H1 (cell line): Measurements from ENCODE around the gene NMT1. TPM values are rescaled to one million over a fixed set of nuclear protein-coding genes. Genes with fewer than 3 reads are reported as not detected.

ENCODE experiments used
- CTCF ChIA-PET: fragments of 300-600 bp; sonication (Branson Sonifier 250); formaldehyde crosslinking; loops from one replicate; lab custom pipeline; 2021; ENCODE audit not compliant: partially characterized antibody; lab: Charles Lee
- POLR2A ChIA-PET: fragments of 300-600 bp; sonication (Branson Sonifier 250); formaldehyde crosslinking; loops from one replicate; lab custom pipeline; 2021; ENCODE audit warnings: inconsistent platforms; ENCODE audit not compliant: partially characterized antibody; lab: Charles Lee
- DNase-seq, 2 experiments: peaks; one replicate each; pipeline versions ENCODE4 v3.0.0 to v3.0.0-alpha.2; 2010 to 2022; ENCODE audit warnings: low spot score in 2 of 2, low read depth in 1 of 2, mixed read lengths in 1 of 2
- FAIRE-seq: peaks from 2 replicates; lab custom pipeline; 2011; peaks lifted over from hg19 to GRCh38; lab: Jason Lieb, UNC
- H2AFZ ChIP-seq: 2 replicates; pipeline ENCODE4 v1.8.1; 2012; ENCODE audit warnings: low read length, inconsistent platforms
- H2AK5ac ChIP-seq: 2 replicates; pipeline ENCODE4 v1.6.1; 2013; ENCODE audit warnings: low read depth, low read length
- H2BK120ac ChIP-seq: replicated peaks from 2 replicates; pipeline ENCODE3; 2013; ENCODE audit warnings: low read depth, low read length, inconsistent platforms
- H2BK12ac ChIP-seq: 2 replicates; pipeline ENCODE4 v1.6.1; 2013; ENCODE audit warnings: low read depth, low read length
- H2BK15ac ChIP-seq: 2 replicates; pipeline ENCODE4 v1.6.1; 2013; ENCODE audit warnings: low read length
- H2BK20ac ChIP-seq: 2 replicates; pipeline ENCODE4 v1.6.1; 2013; ENCODE audit warnings: low read length
- H2BK5ac ChIP-seq: 2 replicates; pipeline ENCODE4 v1.6.1; 2013; ENCODE audit warnings: low read depth, low read length
- H3K14ac ChIP-seq: 2 replicates; pipeline ENCODE4 v1.6.1; 2013; ENCODE audit warnings: inconsistent platforms; ENCODE audit not compliant: insufficient read length
- H3K18ac ChIP-seq: 2 replicates; pipeline ENCODE4 v1.6.1; 2013; ENCODE audit warnings: low read length; ENCODE audit errors: extremely low read depth
- H3K23ac ChIP-seq: 2 replicates; pipeline ENCODE4 v1.6.1; 2013; ENCODE audit warnings: inconsistent platforms; ENCODE audit not compliant: insufficient read length
- H3K23me2 ChIP-seq: 2 replicates; pipeline ENCODE4 v1.6.1; 2013; ENCODE audit warnings: low read depth, low read length
- H3K27ac ChIP-seq: 2 replicates; pipeline ENCODE4 v1.6.1; 2011; ENCODE audit warnings: low read depth, low read length, inconsistent platforms
- H3K27me3 ChIP-seq, 4 experiments: replicated peaks in 1 of 4; 1 replicate in 1 of 4; 2 replicates in 3 of 4; pipeline versions ENCODE4 v1.6.1 to v1.8.1; 2011 to 2013; ENCODE audit warnings: low read length in 3 of 4, mild to moderate bottlenecking in 3 of 4, inconsistent platforms in 2 of 4, mixed read lengths in 2 of 4, moderate library complexity in 1 of 4; ENCODE audit not compliant: control insufficient read depth in 3 of 4, insufficient read depth in 3 of 4; ENCODE audit errors: extremely low read depth in 1 of 4
- H3K36me3 ChIP-seq, 4 experiments: 2 replicates each; pipeline versions ENCODE4 v1.6.1 to v1.8.1; 2011 to 2013; ENCODE audit warnings: mild to moderate bottlenecking in 4 of 4, low read length in 3 of 4, moderate library complexity in 2 of 4, control low read depth in 1 of 4, inconsistent platforms in 1 of 4; ENCODE audit not compliant: insufficient read depth in 4 of 4, control insufficient read depth in 2 of 4
- H3K4ac ChIP-seq: replicated peaks from 2 replicates; pipeline ENCODE3; 2013; ENCODE audit warnings: low read length, low read depth, mixed read lengths, inconsistent platforms; ENCODE audit not compliant: insufficient read length
- H3K4me1 ChIP-seq, 4 experiments: replicated peaks in 1 of 4; 1 replicate in 1 of 4; 2 replicates in 3 of 4; pipeline versions ENCODE4 v1.6.1 to v1.8.1; 2011 to 2013; ENCODE audit warnings: low read length in 3 of 4, inconsistent platforms in 2 of 4, mixed read lengths in 1 of 4; ENCODE audit not compliant: insufficient read depth in 4 of 4, control insufficient read depth in 3 of 4
- H3K4me2 ChIP-seq, 2 experiments: 2 replicates each; pipeline versions ENCODE4 v1.6.1 to v1.8.1; 2011 to 2013; ENCODE audit warnings: low read depth in 2 of 2, low read length in 2 of 2, control low read depth in 1 of 2, inconsistent platforms in 1 of 2, mild to moderate bottlenecking in 1 of 2; ENCODE audit not compliant: insufficient read depth in 1 of 2
- H3K4me3 ChIP-seq, 4 experiments: fragments of 200-600, 300-600 bp in 1 of 4; sonication (generic), shearing (Covaris generic), sonication (Bioruptor Twin) in 1 of 4; 2 replicates each; pipeline versions ENCODE4 v1.5.1 to v1.8.1; 2011 to 2016; ENCODE audit warnings: low read length in 4 of 4, low read depth in 3 of 4, control low read depth in 2 of 4, inconsistent platforms in 2 of 4, mild to moderate bottlenecking in 2 of 4, mixed read lengths in 1 of 4, moderate library complexity in 1 of 4; ENCODE audit not compliant: insufficient read depth in 2 of 4; ENCODE audit errors: extremely low read depth in 1 of 4
- H3K56ac ChIP-seq: replicated peaks from 2 replicates; pipeline ENCODE3; 2013; ENCODE audit warnings: low read depth, mild to moderate bottlenecking, mixed read lengths, low read length, inconsistent platforms; ENCODE audit not compliant: insufficient read length
- H3K79me1 ChIP-seq: 2 replicates; pipeline ENCODE4 v1.6.1; 2013; ENCODE audit warnings: low read depth, low read length, control low read depth
- H3K79me2 ChIP-seq, 2 experiments: 2 replicates each; pipeline versions ENCODE4 v1.6.1 to v1.8.1; 2012 to 2013; ENCODE audit warnings: low read length in 2 of 2, mild to moderate bottlenecking in 2 of 2, inconsistent platforms in 1 of 2; ENCODE audit not compliant: insufficient read depth in 2 of 2, control insufficient read depth in 1 of 2
- H3K9ac ChIP-seq, 4 experiments: replicated peaks in 1 of 4; 1 replicate in 1 of 4; 2 replicates in 3 of 4; pipeline versions ENCODE4 v1.6.1 to v1.8.1; 2011 to 2013; ENCODE audit warnings: low read depth in 3 of 4, low read length in 3 of 4, control low read depth in 2 of 4, mild to moderate bottlenecking in 2 of 4, moderate library complexity in 2 of 4, inconsistent platforms in 1 of 4; ENCODE audit errors: extremely low read depth in 1 of 4
- H3K9me3 ChIP-seq, 2 experiments: 2 replicates each; pipeline versions ENCODE4 v1.6.1 to v1.8.1; 2012 to 2013; ENCODE audit warnings: mild to moderate bottlenecking in 2 of 2, moderate library complexity in 2 of 2, control low read depth in 1 of 2, inconsistent platforms in 1 of 2, low read depth in 1 of 2, low read length in 1 of 2, mixed read lengths in 1 of 2; ENCODE audit not compliant: insufficient read depth in 2 of 2
- H4K20me1 ChIP-seq, 2 experiments: replicated peaks in 1 of 2; 2 replicates each; pipeline versions ENCODE3 to v1.8.1; 2011 to 2013; ENCODE audit warnings: inconsistent platforms in 2 of 2, low read length in 2 of 2, mild to moderate bottlenecking in 1 of 2; ENCODE audit not compliant: insufficient read depth in 2 of 2, control insufficient read depth in 1 of 2
- H4K5ac ChIP-seq: 2 replicates; pipeline ENCODE4 v1.6.1; 2013; ENCODE audit warnings: low read length, low read depth, mixed read lengths, inconsistent platforms; ENCODE audit not compliant: insufficient read length
- H4K8ac ChIP-seq: 2 replicates; pipeline ENCODE4 v1.8.0; 2013; ENCODE audit warnings: mild to moderate bottlenecking, moderate library complexity, low read length, inconsistent platforms; ENCODE audit not compliant: insufficient read depth; ENCODE audit errors: extremely low read depth
- H4K91ac ChIP-seq: replicated peaks from 2 replicates; pipeline ENCODE3; 2013; ENCODE audit warnings: low read length, mixed read lengths, inconsistent platforms; ENCODE audit not compliant: insufficient read length
- BRCA1 ChIP-seq: IDR thresholded peaks from 2 replicates; pipeline ENCODE4 v1.6.1; 2012; ENCODE audit warnings: low read depth, low read length, improper control_type of control experiment
- EZH2 ChIP-seq: fragments of 200-600 bp; sonication (generic); IDR thresholded peaks from 2 replicates; pipeline ENCODE4 v1.7.1; 2012; ENCODE audit warnings: low read depth, mild to moderate bottlenecking, moderate library complexity, low read length, inconsistent platforms; ENCODE audit not compliant: severe bottlenecking
- HDAC6 ChIP-seq: IDR thresholded peaks from one replicate; pipeline ENCODE4 v1.7.1; 2012; ENCODE audit warnings: low read depth, mild to moderate bottlenecking, inconsistent platforms, low read length, moderate library complexity
- MAFK ChIP-seq: IDR thresholded peaks from 2 replicates; pipeline ENCODE4 v1.6.1; 2012; ENCODE audit warnings: low read depth, mild to moderate bottlenecking, improper control_type of control experiment, low read length
- SIN3A ChIP-seq, 2 experiments: IDR thresholded peaks in 1 of 2; conservative IDR thresholded peaks in 1 of 2; 2 replicates each; pipeline ENCODE4 v1.6.1; 2011 to 2012; ENCODE audit warnings: low read length in 2 of 2, improper control_type of control experiment in 1 of 2, low read depth in 1 of 2, mild to moderate bottlenecking in 1 of 2
- TCF12 ChIP-seq: IDR thresholded peaks from 2 replicates; pipeline ENCODE4 v1.6.1; 2011; ENCODE audit warnings: low read depth, mild to moderate bottlenecking, low read length
- USF2 ChIP-seq: IDR thresholded peaks from 2 replicates; pipeline ENCODE4 v1.6.1; 2011; ENCODE audit warnings: low read length, improper control_type of control experiment
- WGBS, 2 experiments: shearing (Covaris generic) in 1 of 2; methylation state at CpG; one replicate each; pipeline versions ENCODE4 v1.1.6 to v1.1.7; 2013 to 2015; ENCODE audit warnings: low lambda C conversion rate in 2 of 2, mixed read lengths in 2 of 2, inconsistent platforms in 1 of 2, low coverage in 1 of 2, missing lambda C conversion rate in 1 of 2; ENCODE audit not compliant: insufficient replicate concordance in 2 of 2, insufficient coverage in 1 of 2, insufficient read length in 1 of 2; ENCODE audit errors: extremely low coverage in 1 of 2, missing lambda C conversion rate in 1 of 2; 5-methylcytosine and 5-hydroxymethylcytosine counted together
- polyA plus RNA-seq, 7 experiments: library from polyadenylated mRNA; depleted of rRNA in 3 of 7; stranded (reverse) in 5 of 7; unstranded in 2 of 7; fragments of >200 nt in 5 of 7; fragments of 200-250 nt in 2 of 7; gene quantifications; 1 replicate in 5 of 7; 2 replicates in 1 of 7; 4 replicates in 1 of 7; pipeline versions ENCODE4 v1.2.1 to v1.2.3, GENCODE V29; 2011 to 2013; ENCODE audit warnings: missing spikeins in 2 of 7, mixed read lengths in 2 of 7
- total RNA-seq: library from RNA; stranded (reverse); fragmentation: NEBNext Ultra II Directional; extraction: Animal tissue kit (Norgen Biotek cat#: 25700); gene quantifications from 2 replicates; pipeline ENCODE4 v1.2.1, GENCODE V29; 2021

Gene NMT1
- total and polyA plus RNA-seq, 2 of the 8 experiments (the other 6 are each of a cell fraction or from before 2014, with no cell fraction given) = 42.9 to 149 TPM

DNA sequence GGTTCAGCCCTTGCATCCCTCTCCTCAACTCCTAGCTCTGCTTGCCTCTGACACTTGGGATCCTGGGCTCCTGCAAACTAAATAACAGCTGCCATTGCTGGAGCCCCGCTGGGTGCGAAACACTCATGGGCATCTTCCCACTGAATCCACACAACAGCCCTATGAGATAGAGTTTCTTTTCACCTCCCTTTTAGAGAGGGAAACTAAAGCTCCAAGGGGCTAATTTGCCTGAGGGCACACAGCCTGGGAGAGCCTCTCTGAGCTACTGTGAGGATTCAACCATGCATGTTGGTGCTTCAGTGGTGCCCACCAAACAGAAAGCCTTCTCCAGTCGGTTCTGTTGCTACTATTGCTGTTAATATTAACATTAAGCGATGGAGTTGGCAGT, 78.4 kb downstream of the NMT1 start:
- CTCF ChIA-PET = interaction anchor here (0.6 to 11.7 kb wide), 5 partner anchors 11 to 97 kb away, joined by 3 to 156 read pairs (median 3); partner anchors contain the start of gene HEXIM1
- WGBS, 2 experiments = 97% methylated on average over 4 of the region's 4 CpGs; no CpG with 5 or more reads in 1 of the 2 experiments

More for the DNA sequence above, 78.4 kb downstream of the NMT1 start:
- H3K23me2 ChIP-seq = peaks cover 7% of the 10 kb centered on the region
- no peak overlapping the region for H3K56ac ChIP-seq
- no peak overlapping the region for H2BK20ac ChIP-seq
- no peak overlapping the region for H2AFZ ChIP-seq
- H4K20me1 ChIP-seq = no peaks in the 10 kb centered on the region
- no peak overlapping the region for H4K5ac ChIP-seq
- DNase-seq (no peak), FAIRE-seq (no peak)
- no peaks in the 10 kb centered on the region for H3K27me3 ChIP-seq
- no peak overlapping the region for H3K4ac ChIP-seq
- H3K18ac ChIP-seq = no peak overlapping the region
- H2AK5ac ChIP-seq = no peak overlapping the region
- POLR2A ChIA-PET = interaction anchor here (1.0 to 15.8 kb wide), 5 partner anchors 10 to 31 kb away, joined by 3 to 185 read pairs (median 9); partner anchors contain the start of genes HEXIM1 and HEXIM2
- TF ChIP-seq USF2 = no peak
- TF ChIP-seq MAFK = no peak
- TF ChIP-seq BRCA1 = no peak
- TF ChIP-seq HDAC6 = no peak
- TF ChIP-seq TCF12 = no peak
- TF ChIP-seq SIN3A (conservative IDR thresholded peaks at IDR 0.05 in 1 of 2, IDR thresholded peaks at IDR 0.05 in 1 of 2; ENCODE audit: low read depth in 1 of 2, low read length in 2 of 2) = no peak
- TF ChIP-seq EZH2 = no peak
- H4K8ac ChIP-seq = no peak overlapping the region
- H2BK12ac ChIP-seq = no peak overlapping the region
- no peak overlapping the region for H3K23ac ChIP-seq
- H3K4me3 ChIP-seq = no peak overlapping the region
- H3K79me1 ChIP-seq = no peaks in the 10 kb centered on the region
- no peak overlapping the region for H2BK5ac ChIP-seq
- no peak overlapping the region for H2BK120ac ChIP-seq
- no peaks in the 10 kb centered on the region for H3K36me3 ChIP-seq
- H3K9me3 ChIP-seq = no peaks in the 10 kb centered on the region
- H3K9ac ChIP-seq = no peak overlapping the region
- H3K4me2 ChIP-seq = no peak overlapping the region
- no peak overlapping the region for H4K91ac ChIP-seq
- peaks cover 0 to 12% (median 9%) of the 10 kb centered on the region in 4 experiments; a peak in 5 of 7 replicates for H3K4me1 ChIP-seq
- no peak overlapping the region for H3K14ac ChIP-seq
- H2BK15ac ChIP-seq = no peak overlapping the region
- no peaks in the 10 kb centered on the region for H3K79me2 ChIP-seq
- H3K27ac ChIP-seq = no peak overlapping the region
